A549 (cell line): ENCODE measurements around the gene CLEC4M. TPM values are rescaled to one million over a fixed set of nuclear protein-coding genes. Genes with fewer than 3 reads are reported as not detected.

ENCODE experiments used
- ATAC-seq, 2 experiments: fragments of 200-7000 bp in 1 of 2; fragments of >200 bp in 1 of 2; cut with Nextera tagmentation in 1 of 2; cut with Tn5 transposase in 1 of 2; 3 replicates each; pipeline versions ENCODE4 v1.8.0 to v1.9.1; 2018 to 2020; ENCODE audit warnings: mild to moderate bottlenecking in 1 of 2, moderate library complexity in 1 of 2
- CTCF ChIA-PET: fragments of 300-600 bp; sonication (Branson Sonifier 250); formaldehyde crosslinking; extraction: SDS; loops from one replicate; lab custom pipeline; 2021; ENCODE audit warnings: antibody characterized with exemption, inconsistent platforms; lab: Yijun Ruan, JAX
- POLR2A ChIA-PET: fragments of 350-600 bp; formaldehyde crosslinking; extraction: SDS; loops from one replicate; lab custom pipeline; 2021; ENCODE audit warnings: antibody characterized with exemption, inconsistent platforms; lab: Yijun Ruan, JAX
- DNase-seq, 2 experiments: peaks; one replicate each; pipeline versions ENCODE4 v3.0.0 to v3.0.0-alpha.2; 2011 to 2016; ENCODE audit warnings: low read depth in 1 of 2, low spot score in 1 of 2
- FAIRE-seq: peaks from 2 replicates; lab custom pipeline; 2011; peaks lifted over from hg19 to GRCh38; lab: Jason Lieb, UNC
- H3K27ac ChIP-seq, 2 experiments: fragments of >200 bp; sonication (Bioruptor Twin); formaldehyde crosslinking; 3 replicates each; pipeline ENCODE4 v1.5.1; 2016 to 2017
- H3K4me1 ChIP-seq: fragments of >200 bp; sonication (Bioruptor Twin); formaldehyde crosslinking; 3 replicates; pipeline ENCODE4 v1.6.1; 2016
- H3K4me2 ChIP-seq: fragments of >200 bp; sonication (Bioruptor Twin); formaldehyde crosslinking; 3 replicates; pipeline ENCODE4 v1.6.1; 2016
- H3K4me3 ChIP-seq: fragments of >200 bp; sonication (Bioruptor Twin); formaldehyde crosslinking; 3 replicates; pipeline ENCODE4 v1.5.1; 2016
- H3K9me3 ChIP-seq: fragments of >200 bp; sonication (Bioruptor Twin); formaldehyde crosslinking; 3 replicates; pipeline ENCODE4 v1.6.1; 2016
- CHD2 ChIP-seq: fragments of 150-350 bp; IDR thresholded peaks from 2 replicates; pipeline ENCODE4 v1.6.1; 2014; ENCODE audit warnings: low read length; ENCODE audit not compliant: partially characterized antibody
- FOSB ChIP-seq: fragments of 250-450 bp; sonication (Bioruptor Pico); IDR thresholded peaks from 2 replicates; pipeline ENCODE4 v1.5.0; 2020; ENCODE audit warnings: mild to moderate bottlenecking, moderate library complexity
- FOSL2 ChIP-seq, 2 experiments: fragments of 450-650 bp in 1 of 2; fragments of >200 bp in 1 of 2; sonication (Bioruptor Twin) in 1 of 2; formaldehyde crosslinking; IDR thresholded peaks; 2 replicates each; pipeline versions ENCODE4 v1.5.0 to v1.6.1; 2016 to 2020; ENCODE audit warnings: mild to moderate bottlenecking in 1 of 2, moderate library complexity in 1 of 2
- FOXS1 ChIP-seq: fragments of 250-450 bp; sonication (Bioruptor Pico); IDR thresholded peaks from 2 replicates; pipeline ENCODE4 v1.5.0; 2020; ENCODE audit warnings: mild to moderate bottlenecking, moderate library complexity
- KDM5A ChIP-seq: fragments of 200-600 bp; sonication (generic); IDR thresholded peaks from 2 replicates; pipeline ENCODE4 v1.6.1; 2016; ENCODE audit warnings: antibody characterized with exemption, mild to moderate bottlenecking
- MAFK ChIP-seq: fragments of 450-650 bp; IDR thresholded peaks from 2 replicates; pipeline ENCODE4 v1.6.1; 2014; ENCODE audit not compliant: partially characterized antibody
- MAZ ChIP-seq: fragments of 150-350 bp; IDR thresholded peaks from 2 replicates; pipeline ENCODE4 v1.6.1; 2014; ENCODE audit warnings: antibody characterized with exemption, low read depth, low read length, borderline replicate concordance
- NPAS2 ChIP-seq: fragments of 250-450 bp; sonication (Bioruptor Pico); IDR thresholded peaks from 2 replicates; pipeline ENCODE4 v1.8.0; 2022; ENCODE audit warnings: mild to moderate bottlenecking, moderate library complexity, borderline replicate concordance
- PHF8 ChIP-seq: fragments of 200-600 bp; sonication (generic); IDR thresholded peaks from 2 replicates; pipeline ENCODE4 v1.6.1; 2016; ENCODE audit warnings: low read depth, mild to moderate bottlenecking, antibody characterized with exemption, moderate library complexity, borderline replicate concordance
- RARB ChIP-seq: fragments of 250-450 bp; sonication (Bioruptor Pico); IDR thresholded peaks from 2 replicates; pipeline ENCODE4 v1.8.0; 2021; ENCODE audit warnings: mild to moderate bottlenecking, moderate library complexity
- RCOR1 ChIP-seq: fragments of 150-350 bp; IDR thresholded peaks from 2 replicates; pipeline ENCODE4 v1.6.1; 2014; ENCODE audit warnings: antibody characterized with exemption, low read length, low read depth
- RNF2 ChIP-seq: fragments of 200-600 bp; sonication (generic); IDR thresholded peaks from 2 replicates; pipeline ENCODE4 v1.6.1; 2016; ENCODE audit warnings: low read depth, mild to moderate bottlenecking, antibody characterized with exemption, moderate library complexity, borderline replicate concordance
- SMC3 ChIP-seq: fragments of >200 bp; sonication (Bioruptor Twin); formaldehyde crosslinking; IDR thresholded peaks from 3 replicates; pipeline ENCODE4 v1.6.1; 2018; ENCODE audit warnings: inconsistent platforms
- SREBF2 ChIP-seq: fragments of 450-650 bp; IDR thresholded peaks from 2 replicates; pipeline ENCODE4 v1.6.1; 2014; ENCODE audit warnings: mild to moderate bottlenecking, moderate library complexity
- TP53 ChIP-seq: fragments of 250-450 bp; sonication (Bioruptor Pico); IDR thresholded peaks from 2 replicates; pipeline ENCODE4 v1.5.0; 2021; ENCODE audit warnings: mild to moderate bottlenecking, moderate library complexity
- ZFP36 ChIP-seq: fragments of 450-650 bp; IDR thresholded peaks from 2 replicates; pipeline ENCODE4 v1.6.1; 2014; ENCODE audit warnings: borderline replicate concordance; ENCODE audit not compliant: partially characterized antibody
- ZNF302 ChIP-seq: fragments of 250-450 bp; sonication (Bioruptor Pico); IDR thresholded peaks from 2 replicates; pipeline ENCODE4 v1.9.0; 2021; ENCODE audit warnings: inconsistent platforms, mild to moderate bottlenecking, moderate library complexity
- WGBS: methylation state at CpG from one replicate; pipeline ENCODE4 v1.1.6; 2017; ENCODE audit errors: missing lambda C conversion rate; 5-methylcytosine and 5-hydroxymethylcytosine counted together
- polyA minus RNA-seq: library from RNA; depleted of rRNA, polyadenylated mRNA; stranded (reverse); fragments of >200 nt; gene quantifications from 2 replicates; pipeline ENCODE4 v1.2.3, GENCODE V29; 2011; rRNA and poly(A)+ RNA removed
- polyA plus RNA-seq, 4 experiments: library from polyadenylated mRNA; depleted of rRNA in 3 of 4; stranded (reverse); fragments of >200 nt; fragmentation: RNase III in 1 of 4; extraction: RNeasy Plus Mini Kit Qiagen cat#74134 plus additional on column Dnase treatment in 1 of 4; gene quantifications; 2 replicates in 3 of 4; 3 replicates in 1 of 4; pipeline ENCODE4 v1.2.3, GENCODE V29; 2011 to 2017
- TF ChIP-seq, protein P1 (sequence below): IDR thresholded peaks from 2 replicates; pipeline ENCODE4 v1.6.1; 2012
- TF ChIP-seq, protein P2 (sequence below): fragments of >200 bp; sonication (Bioruptor Twin); formaldehyde crosslinking; IDR thresholded peaks from 3 replicates; pipeline ENCODE4 v1.5.1; 2016
- TF ChIP-seq, protein P3 (sequence below): fragments of 200-600 bp; sonication (generic); IDR thresholded peaks from 2 replicates; pipeline ENCODE4 v1.6.1; 2016; ENCODE audit warnings: antibody characterized with exemption, mild to moderate bottlenecking, moderate library complexity
- TF ChIP-seq, protein P4 (sequence below): fragments of >200 bp; sonication (Bioruptor Twin); formaldehyde crosslinking; IDR thresholded peaks from 3 replicates; pipeline ENCODE4 v1.6.1; 2016
- TF ChIP-seq, protein P5 (sequence below): fragments of 150-350 bp; IDR thresholded peaks from 2 replicates; pipeline ENCODE4 v1.6.1; 2014; ENCODE audit warnings: low read depth, mild to moderate bottlenecking, low read length
- TF ChIP-seq, protein P6 (sequence below): fragments of >200 bp; sonication (Bioruptor Twin); formaldehyde crosslinking; IDR thresholded peaks from 2 replicates; pipeline ENCODE4 v1.6.1; 2016
- TF ChIP-seq, protein P7 (sequence below): fragments of 250-450 bp; sonication (Bioruptor Pico); IDR thresholded peaks from 2 replicates; pipeline ENCODE4 v1.5.0; 2020; ENCODE audit warnings: low read depth, mild to moderate bottlenecking, moderate library complexity

The CLEC4M gene, protein sequence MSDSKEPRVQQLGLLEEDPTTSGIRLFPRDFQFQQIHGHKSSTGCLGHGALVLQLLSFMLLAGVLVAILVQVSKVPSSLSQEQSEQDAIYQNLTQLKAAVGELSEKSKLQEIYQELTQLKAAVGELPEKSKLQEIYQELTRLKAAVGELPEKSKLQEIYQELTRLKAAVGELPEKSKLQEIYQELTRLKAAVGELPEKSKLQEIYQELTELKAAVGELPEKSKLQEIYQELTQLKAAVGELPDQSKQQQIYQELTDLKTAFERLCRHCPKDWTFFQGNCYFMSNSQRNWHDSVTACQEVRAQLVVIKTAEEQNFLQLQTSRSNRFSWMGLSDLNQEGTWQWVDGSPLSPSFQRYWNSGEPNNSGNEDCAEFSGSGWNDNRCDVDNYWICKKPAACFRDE
- polyA plus RNA-seq (2011; rRNA removed), result not detected in 2 replicates
- polyA plus RNA-seq (2012; cell fraction: cytosol; rRNA removed), result not detected in 2 replicates
- not detected in 2 replicates for polyA plus RNA-seq (2012; cell fraction: nucleus; rRNA removed)
- polyA plus RNA-seq (2017; fragmentation: RNase III; extraction: RNeasy Plus Mini Kit Qiagen cat#74134 plus additional on column Dnase treatment), result not detected in 3 replicates
- polyA minus RNA-seq, result not detected in 2 replicates

DNA sequence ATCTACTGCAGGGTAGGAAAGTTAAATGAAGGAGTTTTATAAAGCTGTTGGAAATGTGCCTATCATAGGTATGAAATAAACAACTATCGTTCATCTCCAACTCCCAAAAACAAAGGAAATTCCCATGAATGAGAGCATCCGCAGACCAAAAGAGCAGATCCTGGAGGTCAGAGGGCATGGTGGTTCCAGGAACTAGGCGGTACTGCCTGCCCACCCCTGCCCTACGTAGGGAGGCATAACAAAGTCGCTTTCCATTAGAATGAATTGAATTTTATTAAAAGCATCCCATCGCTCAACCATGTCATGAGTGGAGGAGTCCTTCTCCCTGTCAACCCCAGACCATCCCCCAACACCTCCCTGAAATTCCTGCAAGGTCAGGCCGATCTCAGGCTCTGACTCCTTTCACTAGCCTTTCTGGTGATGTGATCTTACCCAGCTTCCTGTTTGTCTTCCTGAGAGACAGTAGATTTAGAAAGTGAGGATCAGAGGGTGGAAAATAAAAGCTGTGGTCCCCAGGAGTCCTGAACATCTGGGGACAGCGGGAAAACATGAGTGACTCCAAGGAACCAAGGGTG is at the start of gene CLEC4M:
TSS of gene CLEC4M (plus strand) at position 525 of the 575 bp plus-strand sequence. CDS start at position 549, 24 bp downstream.
- ATAC-seq (no peak), FAIRE-seq (no peak), DNase-seq (no peak)
- CTCF ChIA-PET, result no interaction called here
- Histone ChIP-seq H3K4me2 (no peak within 1 kb of the TSS), H3K9me3 (peaks cover 18% of the 10 kb centered on the region), H3K4me1 (no peaks in the 10 kb centered on the region), H3K27ac (no peak within 1 kb of the TSS), H3K4me3 (no peak within 1 kb of the TSS)
- 50% methylated on average over 8 of the region's 8 CpGs for WGBS
- POLR2A ChIA-PET, result no interaction called here
- TF ChIP-seq SMC3, result no peak
- TF ChIP-seq, protein P1, sequence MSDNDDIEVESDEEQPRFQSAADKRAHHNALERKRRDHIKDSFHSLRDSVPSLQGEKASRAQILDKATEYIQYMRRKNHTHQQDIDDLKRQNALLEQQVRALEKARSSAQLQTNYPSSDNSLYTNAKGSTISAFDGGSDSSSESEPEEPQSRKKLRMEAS, result no peak
- TF ChIP-seq, protein P2, sequence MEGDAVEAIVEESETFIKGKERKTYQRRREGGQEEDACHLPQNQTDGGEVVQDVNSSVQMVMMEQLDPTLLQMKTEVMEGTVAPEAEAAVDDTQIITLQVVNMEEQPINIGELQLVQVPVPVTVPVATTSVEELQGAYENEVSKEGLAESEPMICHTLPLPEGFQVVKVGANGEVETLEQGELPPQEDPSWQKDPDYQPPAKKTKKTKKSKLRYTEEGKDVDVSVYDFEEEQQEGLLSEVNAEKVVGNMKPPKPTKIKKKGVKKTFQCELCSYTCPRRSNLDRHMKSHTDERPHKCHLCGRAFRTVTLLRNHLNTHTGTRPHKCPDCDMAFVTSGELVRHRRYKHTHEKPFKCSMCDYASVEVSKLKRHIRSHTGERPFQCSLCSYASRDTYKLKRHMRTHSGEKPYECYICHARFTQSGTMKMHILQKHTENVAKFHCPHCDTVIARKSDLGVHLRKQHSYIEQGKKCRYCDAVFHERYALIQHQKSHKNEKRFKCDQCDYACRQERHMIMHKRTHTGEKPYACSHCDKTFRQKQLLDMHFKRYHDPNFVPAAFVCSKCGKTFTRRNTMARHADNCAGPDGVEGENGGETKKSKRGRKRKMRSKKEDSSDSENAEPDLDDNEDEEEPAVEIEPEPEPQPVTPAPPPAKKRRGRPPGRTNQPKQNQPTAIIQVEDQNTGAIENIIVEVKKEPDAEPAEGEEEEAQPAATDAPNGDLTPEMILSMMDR, result no peak
- no peak for TF ChIP-seq FOSB
- TF ChIP-seq FOSL2 (IDR thresholded peaks at IDR 0.05), result no peak
- TF ChIP-seq FOSL2 (CRISPR knock-in tag; IDR thresholded peaks at IDR 0.05), result no peak
- TF ChIP-seq, protein P3, sequence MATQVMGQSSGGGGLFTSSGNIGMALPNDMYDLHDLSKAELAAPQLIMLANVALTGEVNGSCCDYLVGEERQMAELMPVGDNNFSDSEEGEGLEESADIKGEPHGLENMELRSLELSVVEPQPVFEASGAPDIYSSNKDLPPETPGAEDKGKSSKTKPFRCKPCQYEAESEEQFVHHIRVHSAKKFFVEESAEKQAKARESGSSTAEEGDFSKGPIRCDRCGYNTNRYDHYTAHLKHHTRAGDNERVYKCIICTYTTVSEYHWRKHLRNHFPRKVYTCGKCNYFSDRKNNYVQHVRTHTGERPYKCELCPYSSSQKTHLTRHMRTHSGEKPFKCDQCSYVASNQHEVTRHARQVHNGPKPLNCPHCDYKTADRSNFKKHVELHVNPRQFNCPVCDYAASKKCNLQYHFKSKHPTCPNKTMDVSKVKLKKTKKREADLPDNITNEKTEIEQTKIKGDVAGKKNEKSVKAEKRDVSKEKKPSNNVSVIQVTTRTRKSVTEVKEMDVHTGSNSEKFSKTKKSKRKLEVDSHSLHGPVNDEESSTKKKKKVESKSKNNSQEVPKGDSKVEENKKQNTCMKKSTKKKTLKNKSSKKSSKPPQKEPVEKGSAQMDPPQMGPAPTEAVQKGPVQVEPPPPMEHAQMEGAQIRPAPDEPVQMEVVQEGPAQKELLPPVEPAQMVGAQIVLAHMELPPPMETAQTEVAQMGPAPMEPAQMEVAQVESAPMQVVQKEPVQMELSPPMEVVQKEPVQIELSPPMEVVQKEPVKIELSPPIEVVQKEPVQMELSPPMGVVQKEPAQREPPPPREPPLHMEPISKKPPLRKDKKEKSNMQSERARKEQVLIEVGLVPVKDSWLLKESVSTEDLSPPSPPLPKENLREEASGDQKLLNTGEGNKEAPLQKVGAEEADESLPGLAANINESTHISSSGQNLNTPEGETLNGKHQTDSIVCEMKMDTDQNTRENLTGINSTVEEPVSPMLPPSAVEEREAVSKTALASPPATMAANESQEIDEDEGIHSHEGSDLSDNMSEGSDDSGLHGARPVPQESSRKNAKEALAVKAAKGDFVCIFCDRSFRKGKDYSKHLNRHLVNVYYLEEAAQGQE, result no peak
- TF ChIP-seq, protein P4, sequence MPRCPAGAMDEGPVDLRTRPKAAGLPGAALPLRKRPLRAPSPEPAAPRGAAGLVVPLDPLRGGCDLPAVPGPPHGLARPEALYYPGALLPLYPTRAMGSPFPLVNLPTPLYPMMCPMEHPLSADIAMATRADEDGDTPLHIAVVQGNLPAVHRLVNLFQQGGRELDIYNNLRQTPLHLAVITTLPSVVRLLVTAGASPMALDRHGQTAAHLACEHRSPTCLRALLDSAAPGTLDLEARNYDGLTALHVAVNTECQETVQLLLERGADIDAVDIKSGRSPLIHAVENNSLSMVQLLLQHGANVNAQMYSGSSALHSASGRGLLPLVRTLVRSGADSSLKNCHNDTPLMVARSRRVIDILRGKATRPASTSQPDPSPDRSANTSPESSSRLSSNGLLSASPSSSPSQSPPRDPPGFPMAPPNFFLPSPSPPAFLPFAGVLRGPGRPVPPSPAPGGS, result no peak
- TF ChIP-seq TP53 (CRISPR knock-in tag), result no peak
- no peak for TF ChIP-seq PHF8
- TF ChIP-seq RARB (CRISPR knock-in tag), result no peak
- no peak for TF ChIP-seq ZFP36
- no peak for TF ChIP-seq KDM5A

DNA sequence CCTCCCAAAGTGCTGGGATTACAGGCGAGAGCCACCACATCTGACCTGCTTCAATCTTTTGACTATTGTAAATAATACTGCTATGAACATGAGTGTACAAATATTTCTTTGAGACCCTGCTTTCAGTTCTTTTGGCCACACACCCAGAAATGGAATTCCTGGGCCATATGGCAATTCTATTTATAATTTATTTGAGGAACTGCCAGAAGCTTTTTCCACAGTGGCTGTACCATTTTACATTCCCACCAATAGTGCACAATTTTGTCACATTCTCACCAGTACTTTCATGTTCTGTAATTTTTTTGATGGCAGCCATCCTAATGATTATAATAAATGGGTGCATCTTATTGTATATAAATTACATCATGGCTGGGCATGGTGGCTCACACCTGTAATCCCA is 47.4 kb upstream of the CLEC4M start:
- ChIA-PET CTCF (no interaction called here), POLR2A (no interaction called here)
- Histone ChIP-seq H3K4me1 (no peaks in the 10 kb centered on the region), H3K9me3 (peaks cover 4% of the 10 kb centered on the region; the same call in 2 of the 3 replicates), H3K4me2 (no peak overlapping the region), H3K4me3 (no peak overlapping the region), H3K27ac (no peak overlapping the region)
- FAIRE-seq (no peak), ATAC-seq (no peak), DNase-seq (no peak)
- WGBS, result 20% methylated on average over 1 of the region's 1 CpG
- TF ChIP-seq RNF2 (no peak), MAZ (no peak), PHF8 (no peak), SREBF2 (no peak), NPAS2 (CRISPR knock-in tag) (no peak), CHD2 (no peak), RCOR1 (no peak), FOXS1 (CRISPR knock-in tag) (no peak), ZNF302 (CRISPR knock-in tag) (no peak), MAFK (no peak)
- TF ChIP-seq, protein P5, sequence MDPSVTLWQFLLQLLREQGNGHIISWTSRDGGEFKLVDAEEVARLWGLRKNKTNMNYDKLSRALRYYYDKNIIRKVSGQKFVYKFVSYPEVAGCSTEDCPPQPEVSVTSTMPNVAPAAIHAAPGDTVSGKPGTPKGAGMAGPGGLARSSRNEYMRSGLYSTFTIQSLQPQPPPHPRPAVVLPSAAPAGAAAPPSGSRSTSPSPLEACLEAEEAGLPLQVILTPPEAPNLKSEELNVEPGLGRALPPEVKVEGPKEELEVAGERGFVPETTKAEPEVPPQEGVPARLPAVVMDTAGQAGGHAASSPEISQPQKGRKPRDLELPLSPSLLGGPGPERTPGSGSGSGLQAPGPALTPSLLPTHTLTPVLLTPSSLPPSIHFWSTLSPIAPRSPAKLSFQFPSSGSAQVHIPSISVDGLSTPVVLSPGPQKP, result no peak
- TF ChIP-seq, protein P6, sequence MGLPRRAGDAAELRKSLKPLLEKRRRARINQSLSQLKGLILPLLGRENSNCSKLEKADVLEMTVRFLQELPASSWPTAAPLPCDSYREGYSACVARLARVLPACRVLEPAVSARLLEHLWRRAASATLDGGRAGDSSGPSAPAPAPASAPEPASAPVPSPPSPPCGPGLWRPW, result no peak
- TF ChIP-seq, protein P7, sequence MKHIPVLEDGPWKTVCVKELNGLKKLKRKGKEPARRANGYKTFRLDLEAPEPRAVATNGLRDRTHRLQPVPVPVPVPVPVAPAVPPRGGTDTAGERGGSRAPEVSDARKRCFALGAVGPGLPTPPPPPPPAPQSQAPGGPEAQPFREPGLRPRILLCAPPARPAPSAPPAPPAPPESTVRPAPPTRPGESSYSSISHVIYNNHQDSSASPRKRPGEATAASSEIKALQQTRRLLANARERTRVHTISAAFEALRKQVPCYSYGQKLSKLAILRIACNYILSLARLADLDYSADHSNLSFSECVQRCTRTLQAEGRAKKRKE (CRISPR knock-in tag), result no peak
